ENCODE results near the gene SMC6. TPM values are rescaled to one million over a fixed set of nuclear protein-coding genes. Genes with fewer than 3 reads are reported as not detected.

Gene SMC6
- total RNA-seq, 2 donors from 2014 or later = 8.8 to 36.1 TPM

DNA sequence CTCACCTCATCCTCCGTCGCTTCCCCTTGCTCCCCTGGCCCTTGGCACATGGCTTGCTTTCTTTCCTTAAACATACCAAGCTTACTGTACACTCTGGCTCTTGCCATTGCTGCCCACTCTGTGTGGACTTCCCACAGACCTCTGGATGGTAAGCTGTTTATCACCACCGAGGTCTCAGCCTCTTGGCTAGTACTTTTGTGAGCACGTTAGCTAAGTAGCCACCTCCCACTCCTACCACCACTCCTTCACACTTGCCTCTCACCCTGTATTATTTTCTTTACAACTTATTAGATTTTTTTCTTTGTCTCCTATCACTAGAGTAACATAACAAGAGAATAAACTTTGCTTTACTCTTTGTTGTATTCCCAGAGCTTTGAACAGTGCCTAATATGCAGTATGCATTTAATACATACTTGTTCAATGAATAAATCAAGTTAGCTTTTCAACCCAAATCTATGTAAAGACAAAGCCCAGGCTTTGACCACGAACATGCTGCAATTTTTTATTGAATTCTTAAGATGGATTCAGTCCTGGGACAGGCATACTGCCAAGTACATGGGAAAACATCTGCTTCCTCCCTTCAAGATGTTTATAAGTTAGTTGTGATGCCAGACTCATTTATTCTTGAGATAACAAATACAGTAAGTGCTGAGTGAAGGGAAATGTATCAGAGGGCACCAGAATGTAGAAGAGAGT, 37.7 kb upstream of the SMC6 start:
- H3K36me3 ChIP-seq = no peaks in the 10 kb centered on the region
- intact Hi-C loops (cut with DNase I) = no loop called here
- DNase-seq (ENCODE audit: low spot score) = no peak
- H3K4me1 ChIP-seq (replicated peaks) = no peaks in the 10 kb centered on the region
- no peak for TF ChIP-seq POLR2A (IDR thresholded peaks at IDR 0.05)
- TF ChIP-seq, protein P1, sequence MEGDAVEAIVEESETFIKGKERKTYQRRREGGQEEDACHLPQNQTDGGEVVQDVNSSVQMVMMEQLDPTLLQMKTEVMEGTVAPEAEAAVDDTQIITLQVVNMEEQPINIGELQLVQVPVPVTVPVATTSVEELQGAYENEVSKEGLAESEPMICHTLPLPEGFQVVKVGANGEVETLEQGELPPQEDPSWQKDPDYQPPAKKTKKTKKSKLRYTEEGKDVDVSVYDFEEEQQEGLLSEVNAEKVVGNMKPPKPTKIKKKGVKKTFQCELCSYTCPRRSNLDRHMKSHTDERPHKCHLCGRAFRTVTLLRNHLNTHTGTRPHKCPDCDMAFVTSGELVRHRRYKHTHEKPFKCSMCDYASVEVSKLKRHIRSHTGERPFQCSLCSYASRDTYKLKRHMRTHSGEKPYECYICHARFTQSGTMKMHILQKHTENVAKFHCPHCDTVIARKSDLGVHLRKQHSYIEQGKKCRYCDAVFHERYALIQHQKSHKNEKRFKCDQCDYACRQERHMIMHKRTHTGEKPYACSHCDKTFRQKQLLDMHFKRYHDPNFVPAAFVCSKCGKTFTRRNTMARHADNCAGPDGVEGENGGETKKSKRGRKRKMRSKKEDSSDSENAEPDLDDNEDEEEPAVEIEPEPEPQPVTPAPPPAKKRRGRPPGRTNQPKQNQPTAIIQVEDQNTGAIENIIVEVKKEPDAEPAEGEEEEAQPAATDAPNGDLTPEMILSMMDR (IDR thresholded peaks at IDR 0.05) = no peak
- no peak for TF ChIP-seq POLR2AphosphoS5 (IDR thresholded peaks at IDR 0.05)
- 47% methylated on average over 5 of the region's 5 CpGs for WGBS
- no peak overlapping the region for H3K27ac ChIP-seq
- H3K9me3 ChIP-seq = no peaks in the 10 kb centered on the region
- no peaks in the 10 kb centered on the region for H3K27me3 ChIP-seq (replicated peaks; ENCODE audit: insufficient read depth)
- no peak overlapping the region for H3K4me3 ChIP-seq

DNA sequence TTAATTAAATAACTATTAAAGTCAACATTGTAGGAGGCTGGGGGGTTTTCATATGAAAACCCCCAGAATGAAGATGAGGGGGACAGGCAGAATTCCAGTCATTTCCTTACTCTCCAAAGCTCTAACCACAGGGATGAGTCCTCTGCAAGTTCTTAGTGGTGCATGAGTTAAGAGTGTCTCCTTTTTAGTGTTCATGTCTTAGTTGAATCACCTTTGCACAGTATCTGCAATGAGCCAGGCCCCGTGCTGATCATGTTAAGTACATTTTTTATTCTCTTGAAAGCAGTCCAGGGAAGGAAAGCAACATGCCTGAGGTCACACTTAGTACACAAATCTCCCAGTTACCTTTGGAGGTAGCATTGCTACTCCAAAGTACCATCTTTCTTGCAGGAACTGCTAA, 36.9 kb upstream of the SMC6 start:
- intact Hi-C loops (cut with DNase I) = no loop called here
- no peaks in the 10 kb centered on the region for H3K9me3 ChIP-seq
- no peaks in the 10 kb centered on the region for H3K4me1 ChIP-seq (replicated peaks)
- H3K4me3 ChIP-seq = no peak overlapping the region
- H3K36me3 ChIP-seq = no peaks in the 10 kb centered on the region
- WGBS = 42% methylated on average over 1 of the region's 1 CpG
- no peak for DNase-seq (ENCODE audit: low spot score)
- TF ChIP-seq POLR2AphosphoS5 (IDR thresholded peaks at IDR 0.05) (no peak), POLR2A (IDR thresholded peaks at IDR 0.05) (no peak)
- TF ChIP-seq, protein P1 (IDR thresholded peaks at IDR 0.05) = no peak
- H3K27me3 ChIP-seq (replicated peaks; ENCODE audit: insufficient read depth) = no peaks in the 10 kb centered on the region
- no peak overlapping the region for H3K27ac ChIP-seq

DNA sequence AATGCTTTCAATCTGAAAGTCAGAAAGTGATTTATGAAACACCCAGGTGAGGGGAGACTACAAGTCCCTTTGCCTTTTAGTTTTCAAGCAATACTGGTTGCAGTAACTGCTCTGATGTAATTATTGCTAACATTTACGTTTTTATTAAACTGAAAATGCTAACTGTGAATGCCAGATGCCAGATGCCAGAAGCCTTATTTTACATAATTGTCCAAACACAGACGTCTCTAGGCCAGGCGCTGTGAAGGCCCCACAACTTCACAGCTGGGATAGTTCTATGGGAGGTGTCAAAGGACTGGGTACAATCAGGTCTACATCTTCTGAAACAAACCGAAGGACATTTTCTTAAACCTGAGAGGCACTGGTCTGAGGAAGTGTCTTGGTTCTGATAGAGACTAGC, 35.2 kb upstream of the SMC6 start:
- WGBS = 73% methylated on average over 4 of the region's 4 CpGs
- DNase-seq (ENCODE audit: low spot score) = no peak

DNA sequence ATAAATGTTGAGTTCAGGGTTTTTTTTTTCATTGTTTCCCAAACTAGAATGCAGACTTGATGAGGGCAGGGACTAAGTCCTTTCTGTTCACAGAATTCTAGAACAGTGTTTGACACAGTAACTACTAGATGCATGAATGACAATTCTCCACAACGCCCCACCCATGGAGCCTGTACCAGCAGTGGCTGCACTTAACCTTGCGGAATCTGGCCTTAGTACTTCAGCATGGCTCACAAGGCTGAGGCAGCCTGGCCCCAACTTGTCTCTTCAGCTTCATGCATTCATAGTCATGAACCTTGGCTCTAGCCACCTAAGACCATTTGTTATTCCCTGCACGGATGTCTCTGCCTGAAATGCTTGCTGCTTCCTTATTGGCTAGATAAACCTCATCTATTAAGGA, 33.1 kb upstream of the SMC6 start:
- Histone ChIP-seq H3K36me3 (no peaks in the 10 kb centered on the region), H3K9me3 (no peaks in the 10 kb centered on the region), H3K27me3 (replicated peaks; ENCODE audit: insufficient read depth) (no peaks in the 10 kb centered on the region), H3K27ac (no peak overlapping the region), H3K4me1 (replicated peaks) (no peaks in the 10 kb centered on the region), H3K4me3 (no peak overlapping the region)
- TF ChIP-seq POLR2A (IDR thresholded peaks at IDR 0.05) (no peak), POLR2AphosphoS5 (IDR thresholded peaks at IDR 0.05) (no peak)
- TF ChIP-seq, protein P1 (IDR thresholded peaks at IDR 0.05) = no peak
- DNase-seq (ENCODE audit: low spot score) = no peak
- intact Hi-C loops (cut with DNase I) = no loop called here
- WGBS = 88% methylated on average over 3 of the region's 3 CpGs

More for the DNA sequence above, 35.2 kb upstream of the SMC6 start:
- TF ChIP-seq, protein P1 (IDR thresholded peaks at IDR 0.05) = no peak
- TF ChIP-seq POLR2AphosphoS5 (IDR thresholded peaks at IDR 0.05) = no peak
- Histone ChIP-seq H3K27me3 (replicated peaks; ENCODE audit: insufficient read depth) (no peaks in the 10 kb centered on the region), H3K4me3 (no peak overlapping the region), H3K4me1 (replicated peaks) (no peaks in the 10 kb centered on the region), H3K36me3 (no peaks in the 10 kb centered on the region), H3K27ac (no peak overlapping the region), H3K9me3 (no peaks in the 10 kb centered on the region)
- intact Hi-C loops (cut with DNase I) = no loop called here

DNA sequence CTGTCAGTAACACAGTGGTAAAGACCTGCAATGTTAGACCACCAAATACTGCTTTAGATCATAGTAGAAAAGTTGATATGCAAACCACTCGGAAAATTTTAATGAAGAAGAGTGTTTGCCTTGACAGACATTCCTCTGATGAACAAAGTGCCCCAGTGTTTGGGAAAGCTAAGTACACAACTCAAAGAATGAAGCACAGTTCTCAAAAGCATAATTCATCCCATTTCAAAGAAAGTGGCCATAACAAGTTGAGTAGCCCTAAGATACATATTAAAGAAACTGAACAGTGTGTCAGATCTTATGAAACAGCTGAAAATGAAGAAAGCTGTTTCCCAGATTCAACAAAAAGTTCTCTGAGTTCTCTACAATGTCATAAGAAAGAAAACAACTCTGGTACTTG, 27.9 kb upstream of the SMC6 start:
- no peak overlapping the region for H3K4me3 ChIP-seq
- no peaks in the 10 kb centered on the region for H3K36me3 ChIP-seq
- intact Hi-C loops (cut with DNase I) = no loop called here
- DNase-seq (ENCODE audit: low spot score) = no peak
- TF ChIP-seq POLR2A (IDR thresholded peaks at IDR 0.05) = no peak
- TF ChIP-seq, protein P1 (IDR thresholded peaks at IDR 0.05) = no peak
- TF ChIP-seq POLR2AphosphoS5 (IDR thresholded peaks at IDR 0.05) = no peak
- H3K9me3 ChIP-seq = no peaks in the 10 kb centered on the region
- H3K27ac ChIP-seq = no peak overlapping the region
- H3K4me1 ChIP-seq (replicated peaks) = no peaks in the 10 kb centered on the region
- H3K27me3 ChIP-seq (replicated peaks; ENCODE audit: insufficient read depth) = no peaks in the 10 kb centered on the region
- WGBS = 54% methylated on average over 1 of the region's 1 CpG

Data from prostate gland (tissue), 2 donors.